GM21360 (cell line): ENCODE data around the gene RBPJ.
A peak's percentile ranks its signal among the peaks of the same experiment; 100 is the strongest.

ENCODE experiments used
- ATAC-seq: cut with Tn5 transposase; IDR thresholded peaks from one replicate; pipeline ENCODE4 v1.9.1; 2021; ENCODE audit warnings: mild to moderate bottlenecking, moderate library complexity; ENCODE audit not compliant: unreplicated experiment

The RBPJ gene

DNA sequence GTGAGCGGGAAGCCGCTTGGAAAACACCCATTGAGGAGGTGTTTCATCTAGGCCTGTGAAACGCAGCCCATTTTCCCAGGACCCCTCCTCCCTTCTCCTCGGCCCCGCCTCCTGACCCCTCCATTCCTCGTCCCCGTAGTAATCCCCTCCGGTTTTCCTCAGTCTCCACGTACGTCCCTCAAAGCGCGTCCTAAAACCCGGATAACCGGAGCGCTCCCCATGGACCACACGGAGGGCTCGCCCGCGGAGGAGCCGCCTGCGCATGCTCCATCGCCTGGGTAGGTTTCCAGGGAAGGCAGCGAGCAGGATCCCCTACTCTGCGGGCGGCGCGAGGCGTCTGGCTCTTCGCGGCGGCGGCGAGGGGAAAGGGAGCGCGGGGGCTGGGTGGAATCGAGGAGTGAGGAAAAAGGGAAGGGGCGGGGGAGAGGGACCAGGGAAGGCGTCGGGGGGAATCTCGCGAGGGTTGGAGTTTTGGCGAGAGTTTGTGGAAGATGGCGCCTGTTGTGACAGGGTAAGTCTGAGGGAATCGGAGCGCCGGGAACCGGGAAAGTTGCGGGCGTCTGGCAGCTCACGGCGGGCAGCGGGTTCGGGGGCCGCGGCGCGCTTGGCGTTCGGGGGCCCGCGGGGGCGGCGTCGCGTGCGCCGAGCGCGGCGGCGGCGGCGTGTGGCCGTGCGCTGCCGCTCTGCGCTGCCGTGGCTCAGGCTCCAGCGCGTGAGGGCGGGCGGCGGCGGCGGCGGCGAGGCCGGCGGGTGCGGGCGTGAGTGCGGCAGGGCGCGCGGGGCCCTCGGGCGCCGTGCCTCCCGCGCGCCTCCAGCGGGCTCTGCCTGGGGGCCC, at the start of gene RBPJ:
Gene RBPJ, plus strand, starts transcription at position 477 of the 835 bp plus-strand sequence. Its CDS starts 15 bp downstream, at position 492.
- peak; percentile 13 for ATAC-seq

GRCh38 chr4:26271703-26272102, 49.1 kb upstream of the RBPJ start:
- ATAC-seq, result no peak

DNA sequence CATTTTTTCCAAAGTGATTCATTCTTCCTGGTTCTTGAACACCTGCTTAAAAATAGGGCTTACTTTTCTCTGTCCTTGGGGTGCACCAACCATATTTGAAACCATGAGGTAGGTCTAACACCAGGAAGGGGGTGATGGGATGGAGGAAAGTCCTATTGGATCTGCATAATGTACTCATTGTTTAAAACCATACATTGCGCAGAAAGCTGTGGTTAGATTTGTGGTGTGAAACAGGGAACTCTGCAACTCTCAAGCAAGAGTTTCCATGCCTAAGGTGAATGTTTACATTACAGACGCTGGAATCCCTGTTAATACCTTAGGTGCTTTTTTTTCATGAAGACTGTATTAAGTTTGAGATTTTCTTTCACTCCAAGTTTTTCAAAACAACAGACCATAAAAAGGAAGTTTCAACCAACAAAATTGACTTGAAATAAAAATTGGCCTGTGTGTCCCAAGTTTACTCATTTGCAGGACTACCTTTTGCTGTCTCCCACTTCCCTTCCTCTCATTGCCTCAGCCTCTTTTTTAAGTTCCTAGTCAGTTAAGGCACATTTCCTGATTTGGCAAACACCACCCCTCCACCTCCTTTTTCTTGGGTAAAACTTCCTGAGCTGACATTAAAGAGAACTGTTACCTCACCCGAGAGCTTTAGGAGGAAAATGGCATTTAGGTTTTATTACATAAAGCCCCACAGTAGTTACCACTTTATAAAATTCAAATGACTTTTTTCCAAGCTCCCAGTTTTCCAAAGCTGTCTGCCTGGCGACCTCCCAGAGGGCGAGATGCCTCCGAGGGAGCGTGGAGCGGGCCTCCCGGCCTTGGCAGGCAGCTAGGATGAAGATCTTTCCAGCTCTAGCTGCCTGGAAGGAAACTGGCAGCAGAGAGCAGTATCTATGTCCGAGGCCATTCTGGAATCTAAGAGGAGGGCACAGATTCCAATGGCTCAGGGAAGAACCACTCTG, 47.9 kb upstream of the RBPJ start:
- no peak for ATAC-seq

- no peak for ATAC-seq
These were observed 47.2 kb upstream of the RBPJ start for GRCh38 chr4:26273616-26273980.

DNA sequence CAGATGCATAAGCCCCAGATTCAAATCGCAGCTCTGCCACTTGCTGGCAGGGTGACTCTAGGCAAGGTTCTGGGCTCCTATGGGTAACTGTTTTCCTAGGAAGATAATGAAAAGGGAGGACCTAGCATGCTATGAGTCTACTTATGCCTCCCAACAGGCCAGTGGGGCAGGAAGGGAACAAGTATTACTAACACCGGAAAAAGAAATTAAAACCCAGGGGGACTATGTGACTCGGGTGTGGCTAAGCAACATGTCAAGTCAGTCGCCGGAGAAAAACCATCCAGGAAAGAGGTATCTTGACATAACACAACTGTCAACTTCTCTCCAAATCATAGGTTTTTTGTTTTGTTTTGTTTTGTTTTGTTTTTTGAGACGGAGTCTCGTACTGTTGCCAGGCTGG, 45.5 kb upstream of the RBPJ start:
- ATAC-seq, result no peak

- ATAC-seq, result no peak
These were observed 41.4 kb upstream of the RBPJ start for GRCh38 chr4:26279446-26279845.

- ATAC-seq, result no peak
These were observed 38.9 kb upstream of the RBPJ start for GRCh38 chr4:26281881-26282280.

DNA sequence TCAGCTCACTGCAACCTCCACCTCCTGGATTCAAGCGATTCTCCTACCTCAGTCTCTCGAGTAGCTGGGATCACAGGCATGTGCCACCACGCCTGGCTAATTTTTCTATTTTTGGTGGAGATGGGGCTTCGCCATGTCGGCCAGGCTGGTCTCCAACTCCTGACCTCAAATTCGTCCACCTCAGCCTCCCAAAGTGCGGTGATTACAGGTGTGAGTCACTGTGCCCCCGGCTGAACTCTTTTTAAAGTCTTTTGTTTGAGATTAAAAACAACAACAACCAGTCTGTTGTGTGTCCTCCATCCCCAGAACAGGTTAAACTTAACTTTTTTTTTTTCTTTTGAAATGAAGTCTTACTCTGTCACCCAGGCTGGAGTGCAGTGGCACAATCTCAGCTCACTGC, 36.3 kb upstream of the RBPJ start:
- no peak for ATAC-seq

DNA sequence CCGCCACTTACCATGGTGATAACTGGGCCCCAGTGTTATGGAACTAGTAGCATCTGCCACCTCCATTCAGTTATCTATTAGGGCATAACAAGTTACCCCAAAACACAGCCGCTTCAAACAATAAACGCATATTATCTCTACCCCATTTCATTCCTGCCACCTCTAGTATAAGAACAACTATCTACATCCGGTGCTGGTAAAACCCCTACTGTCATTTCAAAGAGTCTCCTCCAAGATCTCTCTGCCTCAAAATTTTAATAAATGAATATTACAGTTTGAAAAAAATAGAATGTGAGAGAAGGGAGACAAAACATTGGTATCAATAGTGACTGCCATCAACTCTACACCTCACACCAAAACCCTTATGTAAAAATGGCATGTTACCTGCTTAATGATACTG, 35.5 kb upstream of the RBPJ start:
- no peak for ATAC-seq

GRCh38 chr4:26287756-26288155, 33.1 kb upstream of the RBPJ start:
- no peak for ATAC-seq

- peak; percentile 80 for ATAC-seq
These were observed 32.4 kb upstream of the RBPJ start for GRCh38 chr4:26288355-26288909.

- no peak for ATAC-seq
These were observed 31.4 kb upstream of the RBPJ start for GRCh38 chr4:26289401-26289800.

DNA sequence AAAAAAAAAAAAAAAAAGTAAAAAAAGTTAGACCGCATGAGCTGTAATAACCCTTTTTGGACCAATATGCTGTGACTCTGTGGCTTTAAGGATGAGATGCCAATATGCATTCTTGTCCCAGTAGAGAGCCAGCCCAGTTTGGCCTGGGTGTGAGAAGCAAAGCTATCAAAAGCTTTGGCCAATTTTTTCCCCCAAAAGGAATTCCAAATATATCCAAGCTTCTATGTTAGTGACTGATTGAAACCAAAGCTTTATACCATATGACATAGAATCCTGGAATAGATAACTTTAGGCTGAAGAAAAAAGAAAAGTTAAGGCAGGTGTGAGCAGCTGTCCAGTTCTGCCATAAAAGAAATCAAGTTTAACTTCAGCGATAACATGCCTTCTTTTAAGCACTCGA, 30.5 kb upstream of the RBPJ start:
- no peak for ATAC-seq

DNA sequence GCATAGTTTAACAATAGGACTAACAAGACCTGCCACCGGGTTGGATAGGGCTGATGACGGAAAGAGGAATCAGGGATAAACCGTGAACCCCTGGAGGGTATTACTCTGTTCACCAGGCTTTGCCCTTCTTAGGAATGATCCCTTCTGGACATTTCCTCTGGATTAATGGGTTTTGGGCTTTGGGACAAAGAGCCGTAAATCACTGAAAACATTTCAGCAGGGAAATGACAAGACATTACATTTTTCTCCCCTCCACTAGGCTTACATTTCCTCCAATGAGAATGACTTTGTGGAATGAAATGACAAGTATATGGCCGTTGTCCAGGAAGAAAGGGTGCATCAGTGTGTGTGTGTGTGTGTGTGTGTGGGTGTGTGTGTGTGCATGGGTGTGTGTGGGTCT, 25.9 kb upstream of the RBPJ start:
- ATAC-seq, result no peak

GRCh38 chr4:26296021-26296420, 24.8 kb upstream of the RBPJ start:
- ATAC-seq, result no peak

DNA sequence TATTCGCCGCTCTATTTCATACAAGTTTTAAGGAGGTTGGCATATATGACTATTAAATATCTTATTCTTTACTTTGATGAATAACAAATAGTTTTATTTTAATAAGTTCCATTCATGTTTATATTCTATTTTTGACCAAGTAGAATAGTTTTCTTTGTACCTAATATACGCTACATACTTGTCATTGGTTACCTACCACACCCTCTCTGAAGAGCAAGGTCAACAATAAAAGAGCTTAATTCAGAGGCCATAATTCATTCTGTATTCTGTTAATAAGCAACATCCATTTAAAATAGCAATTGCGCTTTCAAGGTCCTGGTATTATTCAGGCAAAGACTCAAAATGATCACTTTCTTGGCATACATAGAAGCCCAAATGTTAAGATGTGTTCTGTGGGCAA, 24.3 kb upstream of the RBPJ start:
- no peak for ATAC-seq

- no peak for ATAC-seq
These were observed 23.6 kb upstream of the RBPJ start for GRCh38 chr4:26297219-26297618.

GRCh38 chr4:26298198-26298947, 22.4 kb upstream of the RBPJ start:
- ATAC-seq, result no peak

DNA sequence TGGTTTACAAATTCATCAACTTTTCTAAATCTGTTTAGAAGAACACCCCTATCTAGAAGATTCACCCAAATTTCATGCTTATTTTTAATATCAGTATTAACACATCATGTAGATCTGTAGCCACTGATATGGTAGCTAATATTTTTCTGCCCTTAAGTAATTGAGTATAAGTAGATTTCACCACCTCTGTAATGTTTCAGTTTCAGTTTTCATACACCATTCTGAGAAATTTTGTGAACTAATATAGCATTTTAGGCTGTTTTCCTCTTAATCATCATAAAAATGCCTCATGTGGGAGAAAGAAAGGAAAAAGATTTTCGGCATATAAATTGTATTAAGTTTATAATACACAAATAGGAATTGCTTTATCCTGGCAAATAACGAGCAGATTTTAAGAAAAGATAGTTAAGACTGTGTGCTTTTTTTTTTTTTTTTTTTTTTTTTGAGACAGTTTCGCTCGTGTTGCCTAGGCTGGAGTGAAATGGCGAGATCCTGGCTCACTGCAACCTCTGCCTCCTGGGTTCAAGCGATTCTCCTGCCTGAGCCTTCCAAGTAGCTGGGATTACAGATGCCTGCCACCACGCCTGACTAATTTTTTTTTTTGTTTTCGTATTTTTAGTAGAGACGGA, 21.4 kb upstream of the RBPJ start:
- no peak for ATAC-seq
